Neural progenitor cell (in vitro differentiated cells): ENCODE measurements around the gene RREB1.

Experiments
- CTCF ChIP-seq: fragments of 200-600 bp; sonication (generic); IDR thresholded peaks from 2 replicates; pipeline ENCODE4 v1.5.1; 2017; ENCODE audit warnings: antibody characterized with exemption, mild to moderate bottlenecking
- EZH2 ChIP-seq: fragments of 200-600 bp; sonication (generic); IDR thresholded peaks from 2 replicates; pipeline ENCODE4 v1.6.1; 2017; ENCODE audit warnings: antibody characterized with exemption, mild to moderate bottlenecking, moderate library complexity
- EZH2phosphoT487 ChIP-seq: fragments of 200-600 bp; sonication (generic); IDR thresholded peaks from 2 replicates; pipeline ENCODE4 v1.6.1; 2017; ENCODE audit warnings: antibody characterized with exemption

- TF ChIP-seq CTCF (no peak), EZH2phosphoT487 (no peak), EZH2 (no peak)
Measured at GRCh38 chr6:7282097-7282906, 174.5 kb downstream of the RREB1 start.
